Small intestine (tissue), 7 donors: ENCODE results near the gene OLIG2. TPM values are rescaled to one million over a fixed set of nuclear protein-coding genes. Genes with fewer than 3 reads are reported as not detected.

Experiments
- DNase-seq, 2 donors: peaks; one replicate each; pipeline versions ENCODE4 v3.0.0 to v3.0.0-alpha.2; 2013
- FAIRE-seq: peaks from 2 replicates; lab custom pipeline; 2012; peaks lifted over from hg19 to GRCh38; lab: Jason Lieb, UNC
- H3K27ac ChIP-seq, 3 donors: one replicate each; pipeline ENCODE4 v1.5.1; 2013; ENCODE audit warnings: low read length in 2 of 3, mild to moderate bottlenecking in 2 of 3, control low read depth in 1 of 3, inconsistent platforms in 1 of 3, low read depth in 1 of 3, moderate library complexity in 1 of 3
- H3K27me3 ChIP-seq, 3 donors: one replicate each; pipeline ENCODE4 v1.6.1; 2013; ENCODE audit warnings: low read length in 3 of 3, inconsistent platforms in 1 of 3; ENCODE audit not compliant: control insufficient read depth in 3 of 3, insufficient read depth in 3 of 3
- H3K36me3 ChIP-seq, 3 donors: one replicate each; pipeline ENCODE4 v1.6.1; 2013; ENCODE audit warnings: low read length in 3 of 3, inconsistent platforms in 1 of 3, low read depth in 1 of 3, mild to moderate bottlenecking in 1 of 3, moderate library complexity in 1 of 3; ENCODE audit not compliant: control insufficient read depth in 3 of 3, insufficient read depth in 2 of 3
- H3K4me1 ChIP-seq, 3 donors: one replicate each; pipeline ENCODE4 v1.6.1; 2013; ENCODE audit warnings: low read length in 2 of 3, inconsistent platforms in 1 of 3, low read depth in 1 of 3, mild to moderate bottlenecking in 1 of 3, moderate library complexity in 1 of 3; ENCODE audit not compliant: control insufficient read depth in 3 of 3, insufficient read depth in 2 of 3
- H3K4me3 ChIP-seq, 3 donors: one replicate each; pipeline ENCODE4 v1.5.1; 2013; ENCODE audit warnings: low read length in 3 of 3, control low read depth in 1 of 3, inconsistent platforms in 1 of 3, low read depth in 1 of 3, mild to moderate bottlenecking in 1 of 3, moderate library complexity in 1 of 3
- H3K9me3 ChIP-seq, 2 donors: one replicate each; pipeline ENCODE4 v1.6.1; 2013; ENCODE audit warnings: low read depth in 1 of 2, low read length in 1 of 2; ENCODE audit not compliant: control insufficient read depth in 2 of 2, insufficient read depth in 1 of 2
- WGBS, 3 donors: extraction: QIAGEN DNeasy Blood & Tissue Kit; methylation state at CpG; one replicate each; pipeline ENCODE4 v1.1.7; 2013; 5-methylcytosine and 5-hydroxymethylcytosine counted together
- polyA plus RNA-seq, 4 donors: library from polyadenylated mRNA; stranded (reverse) in 3 of 4; unstranded in 1 of 4; fragments of 200-250 nt in 3 of 4; fragments of 120-200 nt in 1 of 4; gene quantifications; one replicate each; pipeline versions ENCODE4 v1.2.1 to v1.2.3, GENCODE V29; 2013
- donor health status: healthy with polysubstance abuse.
- donor health status: control.
- donor health status: control.
- donor health status: Bipolar disorder and iron deficiency.
- donor health status: healthy.

Gene OLIG2
- polyA plus RNA-seq, 4 donors, result 0.01 TPM; not detected in 3

DNA sequence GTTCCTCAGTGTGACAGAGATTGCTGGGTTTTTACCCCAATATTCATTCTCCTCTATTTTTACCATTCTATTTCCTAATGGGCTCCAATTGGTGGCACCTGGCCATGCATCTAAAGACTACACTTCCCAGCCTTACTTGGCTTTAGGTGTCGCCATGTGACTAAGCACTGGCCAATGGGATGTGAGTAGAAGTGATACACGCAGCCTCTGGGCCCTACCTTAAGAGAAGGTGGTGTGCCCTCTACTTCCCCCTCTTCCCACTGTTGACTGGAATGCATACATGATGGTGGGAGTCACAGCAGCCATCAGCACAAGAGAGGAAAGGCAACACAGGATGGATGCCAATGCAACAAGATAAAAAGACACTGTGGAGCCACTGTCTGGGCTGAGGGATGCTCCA lies 11.4 kb upstream of the OLIG2 start:
- Histone ChIP-seq H3K9me3 (no peaks in the 10 kb centered on the region), H3K27ac (no peak overlapping the region), H3K4me1 (no peaks in the 10 kb centered on the region), H3K27me3 (peaks cover under 1 to 39% (median 15%) of the 10 kb centered on the region in 3 donors), H3K4me3 (no peak overlapping the region), H3K36me3 (no peaks in the 10 kb centered on the region)
- DNase-seq (no peak), FAIRE-seq (no peak)
- WGBS, 3 donors, result 70 to 78% (median 73%) methylated on average over 2 of the region's 2 CpGs

- peaks cover 2 to 42% (median 19%) of the 10 kb centered on the region in 3 donors for H3K27me3 ChIP-seq
- H3K36me3 ChIP-seq, result no peaks in the 10 kb centered on the region
- DNase-seq, result no peak
- 37 to 50% (median 46%) methylated on average over 4 of the region's 4 CpGs for WGBS, 3 donors
- no peaks in the 10 kb centered on the region for H3K9me3 ChIP-seq
- H3K4me3 ChIP-seq, result no peak overlapping the region
- FAIRE-seq, result no peak
- no peak overlapping the region for H3K27ac ChIP-seq
- H3K4me1 ChIP-seq, result no peaks in the 10 kb centered on the region
Measured at GRCh38 chr21:33015096-33015495, 10.6 kb upstream of the OLIG2 start.

DNA sequence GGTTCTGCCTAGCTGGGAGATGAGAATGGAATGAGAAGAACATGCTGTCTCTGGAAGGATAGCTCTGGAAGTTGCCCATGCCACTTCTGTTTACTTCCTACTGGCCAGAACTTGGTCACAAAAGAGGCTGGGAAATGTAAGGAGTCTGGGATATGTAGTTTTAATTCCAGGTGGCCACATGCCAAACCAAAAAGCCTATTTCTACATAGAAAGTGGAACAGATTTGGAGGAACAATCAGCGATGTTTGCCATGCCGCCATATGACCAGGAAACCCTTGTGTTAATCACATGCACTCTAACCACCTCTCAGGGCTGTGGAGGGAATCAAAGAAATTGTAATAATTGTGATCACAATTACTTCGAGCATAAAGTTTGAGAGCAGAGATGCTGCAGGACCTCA lies 10.0 kb upstream of the OLIG2 start:
- 80 to 87% (median 81%) methylated on average over 3 of the region's 3 CpGs for WGBS, 3 donors

GRCh38 chr21:33018707-33019465 lies 6.8 kb upstream of the OLIG2 start:
- Histone ChIP-seq H3K4me1 (no peaks in the 10 kb centered on the region), H3K36me3 (no peaks in the 10 kb centered on the region), H3K27me3 (peaks cover 2 to 79% (median 52%) of the 10 kb centered on the region in 3 donors), H3K4me3 (no peak overlapping the region), H3K27ac (no peak overlapping the region), H3K9me3 (no peaks in the 10 kb centered on the region)
- DNase-seq (no peak), FAIRE-seq (no peak)
- WGBS, 3 donors, result 11 to 23% (median 21%) methylated on average over 9 of the region's 9 CpGs

More for the DNA sequence above, 10.0 kb upstream of the OLIG2 start:
- Histone ChIP-seq H3K27ac (no peak overlapping the region), H3K4me3 (no peak overlapping the region), H3K27me3 (peaks cover 2 to 48% (median 24%) of the 10 kb centered on the region in 3 donors), H3K4me1 (no peaks in the 10 kb centered on the region), H3K9me3 (no peaks in the 10 kb centered on the region), H3K36me3 (no peaks in the 10 kb centered on the region)
- FAIRE-seq (no peak), DNase-seq (no peak)

GRCh38 chr21:33019516-33019884 lies 6.2 kb upstream of the OLIG2 start:
- FAIRE-seq, result no peak
- H3K27me3 ChIP-seq, result peaks cover 2 to 85% (median 55%) of the 10 kb centered on the region in 3 donors

DNA sequence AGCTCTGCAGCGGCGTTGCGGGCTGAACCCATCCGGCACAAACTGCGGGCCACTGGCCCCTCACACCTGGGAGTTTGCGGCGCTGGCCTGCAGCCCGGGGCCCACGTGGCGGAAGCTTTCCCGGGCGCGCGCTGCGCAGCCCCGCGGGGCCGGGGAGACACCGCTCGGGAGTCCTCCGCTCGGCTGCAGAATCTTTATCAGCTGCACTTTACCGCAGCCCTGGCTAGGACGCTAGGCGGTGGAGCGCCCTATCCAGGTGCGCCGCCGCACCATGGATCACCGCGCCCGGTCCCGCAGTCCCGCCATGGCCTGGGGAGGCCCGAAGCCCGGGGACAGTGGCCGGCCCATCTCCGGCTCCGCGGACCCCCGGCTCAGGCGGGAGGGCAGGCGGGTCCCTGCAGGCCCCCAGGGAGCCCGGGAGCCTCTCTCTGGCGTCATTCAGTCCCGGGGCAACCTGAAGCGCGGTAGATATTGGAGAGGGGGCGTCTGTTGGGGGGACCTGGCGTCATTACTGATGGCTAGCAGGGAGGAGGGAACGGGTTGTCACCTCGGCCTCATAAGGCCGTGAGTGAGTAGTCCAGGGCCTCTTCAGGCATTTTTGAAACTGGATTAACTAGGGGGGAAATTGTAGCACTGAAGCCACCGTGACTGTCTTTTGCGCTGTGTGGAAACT lies 5.7 kb upstream of the OLIG2 start:
- H3K4me1 ChIP-seq, result no peaks in the 10 kb centered on the region
- peaks cover 4 to 85% (median 59%) of the 10 kb centered on the region in 3 donors for H3K27me3 ChIP-seq
- no peaks in the 10 kb centered on the region for H3K9me3 ChIP-seq
- whole genome bisulfite sequencing, 3 donors, result 2 to 5% (median 3%) methylated on average over 52 to 55 of the region's 55 CpGs
- DNase-seq (no peak), FAIRE-seq (no peak)
- no peaks in the 10 kb centered on the region for H3K36me3 ChIP-seq
- H3K27ac ChIP-seq, result no peak overlapping the region
- H3K4me3 ChIP-seq, result no peak overlapping the region

More at GRCh38 chr21:33019516-33019884, 6.2 kb upstream of the OLIG2 start:
- DNase-seq, result no peak
- Histone ChIP-seq H3K4me3 (no peak overlapping the region), H3K36me3 (no peaks in the 10 kb centered on the region), H3K27ac (no peak overlapping the region), H3K9me3 (no peaks in the 10 kb centered on the region), H3K4me1 (no peaks in the 10 kb centered on the region)
- 6 to 11% (median 8%) methylated on average over 17 of the region's 17 CpGs for whole genome bisulfite sequencing, 3 donors

DNA sequence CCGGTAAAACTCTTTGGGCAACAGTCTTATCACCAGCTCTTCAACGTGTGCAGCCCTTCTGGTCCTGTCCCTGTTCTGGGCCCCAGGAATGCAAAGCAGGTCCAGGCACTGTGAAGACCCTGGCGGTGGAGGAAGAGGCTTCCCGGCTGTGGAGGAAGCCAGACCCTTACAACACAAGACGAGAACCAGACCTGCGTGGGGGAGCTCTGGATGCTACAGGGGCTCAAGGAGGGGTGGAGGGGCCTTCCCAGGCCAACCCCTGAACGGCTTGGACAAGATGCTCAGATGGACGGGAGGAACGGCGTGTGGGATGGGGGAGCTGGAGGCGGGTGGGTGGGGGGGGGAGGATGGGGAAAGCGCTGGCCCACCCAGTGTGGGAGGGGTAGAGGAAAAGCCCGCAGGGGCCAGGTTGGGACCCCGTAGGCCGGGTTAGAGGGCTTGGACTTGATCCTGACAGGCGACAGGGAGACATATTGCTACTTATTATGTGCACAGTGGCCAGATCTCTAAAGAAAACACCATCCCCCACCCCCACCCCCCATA lies 5.1 kb upstream of the OLIG2 start:
- H3K4me3 ChIP-seq, result no peak overlapping the region
- H3K9me3 ChIP-seq, result no peaks in the 10 kb centered on the region
- 3 to 8% (median 6%) methylated on average over 15 to 16 of the region's 16 CpGs for whole genome bisulfite sequencing, 3 donors
- H3K27me3 ChIP-seq, result peaks cover 6 to 85% (median 64%) of the 10 kb centered on the region in 3 donors
- no peak for FAIRE-seq
- H3K27ac ChIP-seq, result no peak overlapping the region
- no peak for DNase-seq
- no peaks in the 10 kb centered on the region for H3K4me1 ChIP-seq
- H3K36me3 ChIP-seq, result no peaks in the 10 kb centered on the region

DNA sequence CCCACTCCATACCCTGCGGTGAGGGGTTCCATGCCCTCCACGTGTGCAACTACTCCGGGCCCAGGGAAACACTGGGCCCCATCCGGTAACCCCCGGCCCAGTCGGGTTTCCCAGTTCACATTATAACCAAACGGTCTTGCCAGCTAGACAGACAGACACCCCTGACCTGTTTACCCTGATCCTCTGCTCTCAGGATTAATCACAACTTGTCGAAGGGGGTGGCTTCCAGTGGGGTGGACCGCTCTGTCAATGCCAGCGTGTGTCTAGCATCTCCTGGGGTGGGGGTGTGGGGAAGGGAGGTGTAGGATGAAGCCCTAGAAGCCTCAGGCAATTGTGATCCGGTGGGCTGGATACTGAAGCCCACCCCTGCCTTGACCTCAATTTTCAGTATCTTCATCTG lies 4.6 kb upstream of the OLIG2 start:
- H3K36me3 ChIP-seq, result no peaks in the 10 kb centered on the region
- FAIRE-seq (no peak), DNase-seq (no peak)
- H3K4me1 ChIP-seq, result no peaks in the 10 kb centered on the region
- no peak overlapping the region for H3K27ac ChIP-seq
- no peaks in the 10 kb centered on the region for H3K9me3 ChIP-seq
- 12 to 24% (median 20%) methylated on average over 11 of the region's 11 CpGs for WGBS, 3 donors
- no peak overlapping the region for H3K4me3 ChIP-seq
- H3K27me3 ChIP-seq, result peaks cover 6 to 86% (median 66%) of the 10 kb centered on the region in 3 donors
